Bronchial epithelial cell (primary cell): ENCODE results near the gene TNFAIP8L1. TPM values are rescaled to one million over a fixed set of nuclear protein-coding genes. Genes with fewer than 3 reads are reported as not detected.
A peak's percentile ranks its signal among the peaks of the same experiment; 100 is the strongest.

ENCODE experiments used
- DNase-seq: peaks from one replicate; pipeline ENCODE4 v3.0.0-alpha.2; 2010; ENCODE audit warnings: low read depth
- FAIRE-seq: peaks from 2 replicates; lab custom pipeline; 2011; peaks lifted over from hg19 to GRCh38; lab: Jason Lieb, UNC
- H3K27me3 ChIP-seq: 2 replicates; pipeline ENCODE4 v1.5.1; 2011; ENCODE audit warnings: low read length; ENCODE audit not compliant: control insufficient read depth, insufficient read depth
- H3K36me3 ChIP-seq: 2 replicates; pipeline ENCODE4 v1.5.1; 2011; ENCODE audit warnings: low read length; ENCODE audit not compliant: control insufficient read depth, insufficient read depth
- H3K4me3 ChIP-seq: 2 replicates; pipeline ENCODE4 v1.5.1; 2011; ENCODE audit warnings: mild to moderate bottlenecking, low read depth, low read length, control low read depth
- total RNA-seq: library from RNA; depleted of rRNA; stranded (reverse); fragments of >200 nt; gene quantifications from 2 replicates; pipeline ENCODE4 v1.2.1, GENCODE V29; 2014
- TF ChIP-seq, protein P1 (sequence below): IDR thresholded peaks from 2 replicates; pipeline ENCODE4 v1.5.1; 2011; ENCODE audit warnings: mild to moderate bottlenecking, moderate library complexity, low read length, control low read depth, inconsistent platforms; ENCODE audit not compliant: insufficient read depth, severe bottlenecking

TNFAIP8L1 gene
- total RNA-seq, 1 donor from 2014 or later: 0.53 TPM

DNA sequence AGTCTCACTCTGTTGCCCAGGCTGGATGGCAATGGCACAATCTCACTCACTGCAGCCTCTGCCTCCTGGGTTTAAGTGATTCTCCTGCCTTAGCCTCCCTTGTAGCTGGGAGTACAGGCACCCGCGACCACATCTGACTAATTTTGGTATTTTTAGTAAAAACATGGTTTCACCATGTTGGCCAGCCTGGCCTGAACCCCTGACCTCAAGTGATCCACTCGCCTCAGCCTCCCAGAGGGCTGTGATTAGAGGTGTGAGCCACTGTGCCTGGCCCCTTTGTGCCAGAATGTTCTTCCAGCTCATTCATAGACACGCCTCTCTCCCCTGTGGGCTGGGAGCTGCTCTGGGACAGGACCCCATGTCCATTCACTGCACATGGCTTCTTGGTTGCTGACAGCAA lies 21.7 kb downstream of the TNFAIP8L1 start:
- Histone ChIP-seq H3K4me3 (no peak overlapping the region), H3K27me3 (no peaks in the 10 kb centered on the region), H3K36me3 (peaks cover 35% of the 10 kb centered on the region)
- TF ChIP-seq, protein P1, sequence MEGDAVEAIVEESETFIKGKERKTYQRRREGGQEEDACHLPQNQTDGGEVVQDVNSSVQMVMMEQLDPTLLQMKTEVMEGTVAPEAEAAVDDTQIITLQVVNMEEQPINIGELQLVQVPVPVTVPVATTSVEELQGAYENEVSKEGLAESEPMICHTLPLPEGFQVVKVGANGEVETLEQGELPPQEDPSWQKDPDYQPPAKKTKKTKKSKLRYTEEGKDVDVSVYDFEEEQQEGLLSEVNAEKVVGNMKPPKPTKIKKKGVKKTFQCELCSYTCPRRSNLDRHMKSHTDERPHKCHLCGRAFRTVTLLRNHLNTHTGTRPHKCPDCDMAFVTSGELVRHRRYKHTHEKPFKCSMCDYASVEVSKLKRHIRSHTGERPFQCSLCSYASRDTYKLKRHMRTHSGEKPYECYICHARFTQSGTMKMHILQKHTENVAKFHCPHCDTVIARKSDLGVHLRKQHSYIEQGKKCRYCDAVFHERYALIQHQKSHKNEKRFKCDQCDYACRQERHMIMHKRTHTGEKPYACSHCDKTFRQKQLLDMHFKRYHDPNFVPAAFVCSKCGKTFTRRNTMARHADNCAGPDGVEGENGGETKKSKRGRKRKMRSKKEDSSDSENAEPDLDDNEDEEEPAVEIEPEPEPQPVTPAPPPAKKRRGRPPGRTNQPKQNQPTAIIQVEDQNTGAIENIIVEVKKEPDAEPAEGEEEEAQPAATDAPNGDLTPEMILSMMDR: no peak
- no peak for FAIRE-seq
- DNase-seq: no peak

- no peak for DNase-seq
- TF ChIP-seq, protein P1: no peak
- Histone ChIP-seq H3K36me3 (peaks cover 34% of the 10 kb centered on the region), H3K4me3 (no peak overlapping the region), H3K27me3 (no peaks in the 10 kb centered on the region)
- peak; percentile 36 for FAIRE-seq
Measured at GRCh38 chr19:4662020-4662695, 22.8 kb downstream of the TNFAIP8L1 start.

DNA sequence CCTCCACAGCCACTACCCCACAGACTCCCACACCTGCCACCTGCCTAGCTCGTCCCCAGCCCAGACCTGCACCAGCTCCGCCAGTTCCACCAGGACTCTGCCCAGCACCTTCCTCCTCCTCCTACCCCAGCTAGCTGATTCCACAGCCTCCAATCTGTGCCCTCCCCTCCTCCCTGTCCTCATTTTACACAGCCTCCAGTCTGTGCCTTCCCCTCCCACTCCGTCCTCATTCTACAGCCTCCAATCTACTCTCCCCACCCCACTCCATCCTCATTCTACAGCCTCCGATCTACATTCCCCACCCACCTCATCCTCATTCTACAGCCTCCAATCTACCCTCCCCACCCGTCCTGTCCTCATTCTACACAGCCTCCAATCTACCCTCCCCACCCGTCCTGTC lies 23.5 kb downstream of the TNFAIP8L1 start:
- H3K27me3 ChIP-seq: no peaks in the 10 kb centered on the region
- DNase-seq (no peak), FAIRE-seq (no peak)
- TF ChIP-seq, protein P1: no peak
- peaks cover 35% of the 10 kb centered on the region for H3K36me3 ChIP-seq
- no peak overlapping the region for H3K4me3 ChIP-seq

GRCh38 chr19:4664642-4665041 lies 25.3 kb downstream of the TNFAIP8L1 start:
- H3K36me3 ChIP-seq: peaks cover 36% of the 10 kb centered on the region
- no peak overlapping the region for H3K4me3 ChIP-seq
- FAIRE-seq (no peak), DNase-seq (no peak)
- H3K27me3 ChIP-seq: no peaks in the 10 kb centered on the region
- TF ChIP-seq, protein P1: no peak

GRCh38 chr19:4669723-4670480 lies 30.6 kb downstream of the TNFAIP8L1 start, which contains the start of gene MYDGF:
Gene MYDGF (minus strand): TSS chr19:4670342. CDS start chr19:4670334, 8 bp downstream.
- FAIRE-seq (no peak), DNase-seq (peak; percentile 56)
- peak within 1 kb of the TSS; percentile 95 for H3K4me3 ChIP-seq

More at GRCh38 chr19:4669723-4670480, 30.6 kb downstream of the TNFAIP8L1 start, which contains the start of gene MYDGF:
- H3K27me3 ChIP-seq: no peaks in the 10 kb centered on the region
- TF ChIP-seq, protein P1: no peak
- H3K36me3 ChIP-seq: peaks cover 16% of the 10 kb centered on the region
